Midbrain (tissue), 1 donor: Measurements from ENCODE around the gene GRIFIN.
"Not testable (repeated sequence)": the region's sequence is repeated elsewhere in the genome, so short reads cannot be mapped to it uniquely, and the experiment has no call there.

Experiments
- DNase-seq: peaks from one replicate; lab custom pipeline; 2025; lab: John Stamatoyannopoulos, UW

Gene GRIFIN

GRCh38 chr7:2478399-2478785 is 2.2 kb upstream of the GRIFIN start:
- DNase-seq: peak; percentile 36

- peak; percentile 54 for DNase-seq
Measured at GRCh38 chr7:2477447-2478398, 1.5 kb upstream of the GRIFIN start.

GRCh38 chr7:2476776-2477446 is 713 bp upstream of the GRIFIN start:
- DNase-seq: no peak

DNA sequence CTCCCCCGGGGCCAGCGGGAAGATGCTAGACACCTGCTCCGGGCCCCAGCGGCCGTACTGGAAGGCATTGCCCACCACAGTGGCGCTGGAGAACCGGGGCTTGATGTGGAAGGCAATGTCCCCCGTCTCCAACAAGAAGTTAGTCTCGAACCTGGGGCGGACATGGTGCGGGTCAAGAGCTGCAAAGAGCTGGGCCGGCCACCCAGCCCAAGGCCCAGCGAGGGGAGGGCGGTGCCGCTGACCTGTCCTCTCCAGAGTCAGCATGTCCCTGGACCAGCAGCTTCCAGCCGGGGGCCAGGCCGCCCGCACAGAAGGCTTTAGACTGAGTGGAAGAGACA is 551 bp downstream of the GRIFIN start:
- no peak for DNase-seq

DNA sequence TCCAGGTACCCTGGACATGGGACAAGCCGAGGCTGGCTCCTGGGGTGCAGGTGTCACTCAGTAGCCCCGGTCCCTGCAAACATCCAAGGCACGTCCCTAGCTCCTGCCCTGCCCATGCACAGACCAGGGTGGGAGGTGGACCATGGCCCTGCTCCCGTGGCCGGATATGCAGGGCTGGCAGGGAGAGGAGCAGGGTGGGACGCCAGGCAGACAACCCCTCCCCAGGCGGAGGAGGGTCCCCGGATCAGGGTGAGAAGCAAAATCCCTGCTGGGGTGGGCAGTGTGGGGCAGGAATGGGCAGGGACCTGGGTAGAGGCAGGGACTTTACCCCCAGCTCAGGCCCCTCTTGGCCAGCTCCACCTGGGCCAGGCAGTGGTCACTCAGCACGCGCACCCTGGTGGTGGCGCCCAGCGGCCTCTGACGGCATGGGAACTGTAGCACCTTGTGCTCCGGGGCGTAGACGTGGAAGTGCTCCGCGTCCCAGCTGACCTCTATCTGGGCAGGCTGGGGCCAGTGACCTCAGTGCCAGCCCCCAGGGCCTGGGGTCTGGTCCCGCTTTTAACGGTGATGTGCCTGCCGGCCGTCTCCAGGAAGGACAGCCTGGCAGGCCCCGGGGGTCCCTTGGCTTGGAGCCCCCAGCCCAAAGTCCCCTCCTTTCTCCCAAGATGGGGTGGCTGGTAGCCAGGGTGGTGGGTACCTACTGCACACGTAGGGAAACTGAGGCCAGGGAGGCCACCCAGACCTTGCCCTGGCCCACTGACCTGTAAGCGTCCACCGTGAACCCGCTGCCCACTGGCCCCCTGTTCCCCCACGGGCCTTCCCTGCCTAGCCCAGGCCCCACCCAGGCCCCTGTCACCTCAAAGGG is 1.2 kb downstream of the GRIFIN start:
- DNase-seq: no peak

- no peak for DNase-seq
Measured at GRCh38 chr7:2474224-2474623, 2.0 kb downstream of the GRIFIN start.

DNA sequence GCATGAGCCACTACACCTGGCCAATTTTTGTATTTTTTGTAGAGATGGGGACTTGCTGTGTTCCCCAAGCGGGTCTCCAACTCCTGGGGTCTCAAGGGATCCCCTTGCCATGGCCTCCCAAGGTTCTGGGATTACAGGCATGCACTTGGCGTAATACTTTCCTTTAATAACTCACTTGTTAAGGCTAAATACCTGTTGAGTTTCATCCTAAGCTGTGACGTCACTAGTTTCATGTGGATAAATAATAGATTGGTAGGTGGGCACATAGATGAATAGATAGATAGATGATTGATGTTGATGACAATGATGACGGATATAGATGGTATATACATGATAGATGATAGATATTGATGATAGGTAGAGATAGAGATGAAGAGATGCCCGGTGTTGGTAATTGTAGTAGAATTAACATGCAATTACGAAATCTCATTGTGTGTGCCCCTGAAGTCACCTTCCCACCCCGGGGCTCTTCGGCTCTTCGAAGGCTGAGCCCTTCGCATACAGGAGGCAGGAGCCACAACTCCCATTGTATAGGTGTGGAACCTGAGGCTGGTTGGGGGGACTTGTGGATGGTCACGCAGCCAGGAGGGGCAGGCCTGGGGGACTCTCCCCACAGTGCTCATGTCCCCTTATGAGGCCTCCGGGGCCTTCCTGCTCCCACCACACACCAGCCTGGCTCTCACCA is 2.6 kb downstream of the GRIFIN start:
- no peak for DNase-seq

GRCh38 chr7:2472739-2473138 is 3.5 kb downstream of the GRIFIN start:
- DNase-seq: no peak

DNA sequence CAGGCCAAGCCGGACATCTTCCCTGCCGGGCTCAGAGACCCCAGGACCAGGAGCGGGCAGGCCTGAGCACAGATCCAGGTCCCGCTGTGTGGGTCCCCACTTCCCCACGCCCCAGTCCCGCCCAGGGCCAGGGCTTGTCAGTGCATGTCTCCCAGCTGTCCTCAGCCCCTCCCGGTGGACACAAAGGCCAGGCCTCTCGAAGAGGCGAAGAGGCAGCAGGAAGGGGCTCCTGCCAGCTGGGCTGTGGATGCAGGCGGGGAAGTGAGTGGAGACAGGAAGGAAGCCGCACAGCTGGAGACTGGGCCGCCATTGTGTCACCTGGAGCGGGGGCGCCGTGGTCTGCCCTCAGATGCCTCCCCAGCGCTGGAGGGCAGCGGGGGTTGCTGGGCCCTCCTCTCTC is 4.8 kb downstream of the GRIFIN start:
- no peak for DNase-seq

DNA sequence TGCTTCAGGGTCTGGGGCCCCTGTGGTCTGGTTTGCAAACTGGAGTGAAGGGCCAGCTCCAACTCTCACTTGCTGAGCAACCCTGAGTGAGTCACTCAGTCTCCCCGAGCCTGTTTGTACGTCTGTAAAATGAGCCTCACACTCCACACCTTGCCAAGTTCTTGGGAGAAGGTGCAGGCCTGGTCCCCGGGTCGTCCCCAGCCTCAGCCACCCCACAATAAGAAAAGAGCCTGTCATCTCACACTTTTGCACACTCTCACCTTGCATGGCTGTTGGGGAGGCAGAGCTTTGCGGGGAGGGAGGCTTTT is 5.2 kb downstream of the GRIFIN start:
- no peak for DNase-seq

- DNase-seq: no peak
Measured at GRCh38 chr7:2470204-2471021, 5.8 kb downstream of the GRIFIN start.

- DNase-seq: not testable (repeated sequence)
Measured at GRCh38 chr7:2469460-2470203, 6.6 kb downstream of the GRIFIN start.

- no peak for DNase-seq
Measured at GRCh38 chr7:2468227-2468626, 8.0 kb downstream of the GRIFIN start.

DNA sequence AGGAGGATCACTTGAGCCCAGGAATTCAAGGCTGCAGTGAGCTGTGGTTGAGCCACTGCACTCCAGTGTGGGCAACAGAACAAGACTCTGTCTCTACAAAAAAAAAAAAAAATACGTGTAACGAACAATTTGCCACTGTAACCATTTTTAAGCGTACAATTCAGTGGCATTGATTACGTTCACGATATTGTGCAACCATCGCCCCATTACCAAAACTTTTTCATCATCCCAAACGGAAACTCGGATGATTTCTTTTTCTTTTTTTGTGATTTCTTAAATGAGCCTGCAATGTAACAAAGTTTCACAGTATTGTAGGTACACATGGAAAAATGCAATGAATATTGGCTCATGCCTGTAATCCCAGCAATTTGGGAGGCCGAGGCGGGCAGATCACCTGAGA is 9.5 kb downstream of the GRIFIN start:
- DNase-seq: no peak

DNA sequence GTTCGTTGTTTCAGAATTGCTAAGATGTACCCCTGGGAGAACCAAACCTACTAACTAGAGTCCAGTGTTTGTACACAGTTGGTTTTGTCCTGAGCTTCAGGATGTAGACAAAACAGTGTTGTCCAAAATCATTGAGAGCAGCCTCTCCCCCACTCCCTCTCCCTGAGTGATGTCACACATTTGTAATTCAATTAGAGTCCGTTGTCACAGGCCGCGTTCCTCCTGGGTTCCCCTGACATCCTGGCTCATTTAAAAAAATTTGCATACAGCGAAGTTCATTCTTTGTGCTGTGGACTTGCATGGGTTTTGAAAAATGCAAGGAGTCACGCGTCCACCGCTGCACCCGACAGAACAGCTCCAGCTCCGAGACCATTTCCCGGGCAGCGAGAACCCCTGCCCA is 10.3 kb downstream of the GRIFIN start:
- DNase-seq: peak; percentile 72

- no peak for DNase-seq
Measured at GRCh38 chr7:2462731-2463130, 13.5 kb downstream of the GRIFIN start.

DNA sequence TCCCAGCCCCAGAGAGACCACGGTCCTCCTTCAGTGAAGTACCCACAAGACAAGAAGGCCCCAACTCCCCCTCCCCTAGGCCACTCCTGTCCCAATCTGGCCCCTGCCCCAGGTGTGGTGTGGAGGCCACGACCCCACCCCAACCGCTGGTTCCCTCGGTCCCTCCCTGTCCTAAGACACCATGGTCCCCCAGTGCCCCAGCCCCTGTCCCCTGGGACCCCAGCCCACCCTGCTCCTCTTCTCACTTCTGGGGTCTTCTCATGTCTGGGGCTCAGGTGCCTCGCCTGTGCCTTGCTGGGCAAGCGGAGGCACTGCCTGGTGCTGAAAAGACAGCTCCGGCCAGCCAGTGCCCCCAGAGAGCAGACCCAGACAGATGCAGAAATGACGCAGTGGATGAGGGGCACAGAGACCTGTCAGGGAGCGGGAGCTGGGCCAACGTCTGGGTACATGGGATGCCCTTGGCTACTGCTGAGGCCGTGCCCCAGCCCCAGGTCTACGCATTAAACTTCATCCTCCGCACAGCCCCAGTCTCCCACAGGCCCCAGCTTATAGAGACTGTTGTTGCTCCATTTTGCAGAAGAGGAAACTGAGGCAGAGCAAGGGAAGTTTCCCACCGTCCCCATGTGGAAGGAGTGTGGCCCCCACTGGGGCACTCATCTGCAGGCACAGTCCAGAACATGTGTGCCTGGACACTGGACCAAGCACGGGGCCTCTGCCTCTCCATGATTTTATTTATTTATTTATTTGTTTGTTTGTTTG is 14.8 kb downstream of the GRIFIN start:
- DNase-seq: no peak

GRCh38 chr7:2460641-2461040 is 15.6 kb downstream of the GRIFIN start:
- peak; percentile 76 for DNase-seq

GRCh38 chr7:2460188-2460587 is 16.0 kb downstream of the GRIFIN start:
- peak; percentile 80 for DNase-seq

DNA sequence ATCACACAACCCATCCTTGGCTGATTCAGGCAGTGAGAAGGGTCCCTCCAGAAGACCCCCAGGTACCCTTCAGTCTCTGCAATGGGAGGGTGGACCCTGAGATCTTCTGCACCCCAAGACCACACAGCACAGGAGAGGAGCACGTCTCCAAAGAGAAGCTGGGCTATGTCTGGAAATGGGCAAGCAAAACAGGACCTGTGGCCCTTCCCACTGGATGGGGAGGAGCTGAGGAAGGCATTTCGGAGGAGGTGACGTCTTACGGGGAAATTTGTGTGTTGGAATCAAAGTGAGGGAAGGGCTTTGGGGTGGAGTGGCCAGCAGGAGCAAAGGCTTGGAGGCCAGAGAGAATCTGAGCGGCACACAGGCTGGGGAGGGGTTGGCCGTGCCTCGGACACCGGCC is 16.5 kb downstream of the GRIFIN start:
- no peak for DNase-seq
